Measurements from ENCODE around the gene SLC6A6. TPM values are rescaled to one million over a fixed set of nuclear protein-coding genes. Genes with fewer than 3 reads are reported as not detected.
A peak's percentile ranks its signal among the peaks of the same experiment; 100 is the strongest.

The SLC6A6 gene
- total RNA-seq, 3 donors from 2014 or later: 4.4 to 11.2 (median 10.5) TPM

GRCh38 chr3:14459384-14459783 is 57.0 kb downstream of the SLC6A6 start:
- no peak overlapping the region for H3K4me3 ChIP-seq
- no peaks in the 10 kb centered on the region for H3K36me3 ChIP-seq (ENCODE audit: low read depth)
- intact Hi-C loops (cut with DNase I, micrococcal nuclease): loop anchor here in 1 of 2 donors (10.0 kb wide), 1 partner anchor 55 kb away; the partner anchor contains the start of gene SLC6A6
- no peak for TF ChIP-seq CTCF (IDR thresholded peaks at IDR 0.05)
- no peaks in the 10 kb centered on the region for H3K4me1 ChIP-seq (ENCODE audit: low read depth)
- no peaks in the 10 kb centered on the region for H3K9me3 ChIP-seq
- ATAC-seq (no peak), DNase-seq (no peak)

- no peak for ATAC-seq
- no peak for DNase-seq
- H3K9me3 ChIP-seq: no peaks in the 10 kb centered on the region
- TF ChIP-seq CTCF (IDR thresholded peaks at IDR 0.05): no peak
- H3K4me1 ChIP-seq (ENCODE audit: low read depth): no peaks in the 10 kb centered on the region
- H3K4me3 ChIP-seq: no peak overlapping the region
- no peaks in the 10 kb centered on the region for H3K36me3 ChIP-seq (ENCODE audit: low read depth)
- intact Hi-C loops (cut with DNase I, micrococcal nuclease): loop anchor here in 1 of 2 donors (10.0 kb wide), 1 partner anchor 55 kb away; the partner anchor contains the start of gene SLC6A6
Observed at GRCh38 chr3:14459787-14460186, 57.4 kb downstream of the SLC6A6 start.

GRCh38 chr3:14460342-14461005 is 58.1 kb downstream of the SLC6A6 start:
- Histone ChIP-seq H3K4me1 (ENCODE audit: low read depth) (no peaks in the 10 kb centered on the region), H3K4me3 (no peak overlapping the region), H3K36me3 (ENCODE audit: low read depth) (no peaks in the 10 kb centered on the region), H3K9me3 (no peaks in the 10 kb centered on the region)
- DNase-seq (peak; percentile 42 to 73 (median 59)), ATAC-seq (peak; percentile 61)
- intact Hi-C loops (cut with DNase I, micrococcal nuclease): no loop called here
- no peak for TF ChIP-seq CTCF (IDR thresholded peaks at IDR 0.05)

GRCh38 chr3:14461006-14461747 is 58.8 kb downstream of the SLC6A6 start:
- H3K36me3 ChIP-seq (ENCODE audit: low read depth): no peaks in the 10 kb centered on the region
- TF ChIP-seq CTCF (IDR thresholded peaks at IDR 0.05): no peak
- intact Hi-C loops (cut with DNase I, micrococcal nuclease): no loop called here
- ATAC-seq (no peak), DNase-seq (no peak)
- no peaks in the 10 kb centered on the region for H3K9me3 ChIP-seq
- no peaks in the 10 kb centered on the region for H3K4me1 ChIP-seq (ENCODE audit: low read depth)
- no peak overlapping the region for H3K4me3 ChIP-seq

- Histone ChIP-seq H3K4me1 (ENCODE audit: low read depth) (no peaks in the 10 kb centered on the region), H3K4me3 (no peak overlapping the region), H3K9me3 (no peaks in the 10 kb centered on the region), H3K36me3 (ENCODE audit: low read depth) (no peaks in the 10 kb centered on the region)
- TF ChIP-seq CTCF (IDR thresholded peaks at IDR 0.05): peak; percentile 29
- DNase-seq: peak in 2 of 3 donors; percentile 72 to 73
- ATAC-seq: peak; percentile 82
- intact Hi-C loops (cut with DNase I, micrococcal nuclease): no loop called here
Observed at GRCh38 chr3:14461748-14462324, 59.4 kb downstream of the SLC6A6 start.
